Measurements from ENCODE around the gene ZNF497.

Gene ZNF497

GRCh38 chr19:58388175-58388526 lies 25.6 kb upstream of the ZNF497 start:
- peak overlapping the region in 1 of 2 experiments; percentile 69 for H3K4me3 ChIP-seq (ENCODE audit: low read depth in 1 of 2, low read length in 1 of 2)
- no peak for TF ChIP-seq CTCF (IDR thresholded peaks at IDR 0.05)
- H3K27ac ChIP-seq = no peak overlapping the region
- H3K9me3 ChIP-seq = no peaks in the 10 kb centered on the region
- H3K36me3 ChIP-seq = peaks cover 6% of the 10 kb centered on the region
- peaks cover 20 to 21% of the 10 kb centered on the region in 2 experiments for H3K4me1 ChIP-seq (ENCODE audit: control insufficient read depth in 1 of 2, insufficient read depth in 1 of 2, low read depth in 1 of 2, low read length in 1 of 2)
- no peaks in the 10 kb centered on the region for H3K27me3 ChIP-seq

- Histone ChIP-seq H3K36me3 (no peaks in the 10 kb centered on the region), H3K4me1 (ENCODE audit: control insufficient read depth in 1 of 2, insufficient read depth in 1 of 2, low read depth in 1 of 2, low read length in 1 of 2) (peaks cover 20 to 21% of the 10 kb centered on the region in 2 experiments)
- TF ChIP-seq CTCF (IDR thresholded peaks at IDR 0.05) = no peak
These were observed 25.0 kb upstream of the ZNF497 start for GRCh38 chr19:58387338-58388174.

GRCh38 chr19:58386576-58387337 lies 24.2 kb upstream of the ZNF497 start, which contains the start of gene RPS5:
Gene RPS5 (plus strand): TSS chr19:58387269. CDS start chr19:58388138, 869 bp downstream.
- no peaks in the 10 kb centered on the region for H3K9me3 ChIP-seq
- no peaks in the 10 kb centered on the region for H3K27me3 ChIP-seq
- peak within 1 kb of the TSS; percentile 69 to 88 for H3K4me3 ChIP-seq (ENCODE audit: low read depth in 1 of 2, low read length in 1 of 2)
- TF ChIP-seq CTCF (IDR thresholded peaks at IDR 0.05) = no peak
- H3K36me3 ChIP-seq = no peaks in the 10 kb centered on the region
- H3K4me1 ChIP-seq (ENCODE audit: control insufficient read depth in 1 of 2, insufficient read depth in 1 of 2, low read depth in 1 of 2, low read length in 1 of 2) = peaks cover 22 to 24% of the 10 kb centered on the region in 2 experiments
- H3K27ac ChIP-seq = peak within 1 kb of the TSS; percentile 78

More at GRCh38 chr19:58387338-58388174, 25.0 kb upstream of the ZNF497 start:
- Histone ChIP-seq H3K27ac (peak overlapping the region; percentile 78), H3K27me3 (no peaks in the 10 kb centered on the region), H3K4me3 (ENCODE audit: low read depth in 1 of 2, low read length in 1 of 2) (peak overlapping the region; percentile 69 to 88), H3K9me3 (no peaks in the 10 kb centered on the region)

DNA sequence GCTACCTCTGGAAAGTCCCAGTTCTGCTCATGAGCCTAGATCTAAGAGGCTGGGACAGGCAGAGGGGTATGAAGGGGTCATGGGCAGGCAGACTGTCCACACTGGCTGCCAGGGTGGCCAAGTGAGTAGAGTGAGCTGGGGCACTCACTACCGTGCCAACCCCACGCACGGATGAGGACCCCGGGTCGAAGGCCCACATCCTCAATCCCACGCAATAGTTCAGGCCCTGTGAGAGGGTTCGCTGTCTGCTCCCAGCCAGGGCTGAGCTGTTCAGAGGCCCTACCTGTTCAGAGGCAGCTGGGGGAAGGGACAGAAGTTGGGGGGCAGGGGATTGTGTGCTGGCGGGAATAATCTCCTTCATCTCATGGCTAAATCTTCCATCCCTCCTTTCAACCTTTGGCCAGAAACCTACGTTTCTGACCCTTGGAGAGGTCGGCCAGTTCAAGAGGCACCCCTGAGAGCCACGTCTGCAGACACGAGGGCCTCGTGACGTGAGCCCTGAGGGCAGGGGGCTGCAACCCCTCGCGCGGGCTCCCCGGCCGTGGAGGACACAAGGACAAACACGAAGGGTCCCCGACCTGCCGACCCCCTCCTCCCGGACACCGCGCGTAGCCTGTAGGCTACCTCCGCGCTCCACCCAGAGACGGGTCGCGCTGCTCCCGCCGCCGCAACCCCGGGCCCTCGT lies 23.5 kb upstream of the ZNF497 start:
- Histone ChIP-seq H3K27me3 (no peaks in the 10 kb centered on the region), H3K4me1 (ENCODE audit: control insufficient read depth in 1 of 2, insufficient read depth in 1 of 2, low read depth in 1 of 2, low read length in 1 of 2) (peaks cover 30 to 31% of the 10 kb centered on the region in 2 experiments), H3K36me3 (no peaks in the 10 kb centered on the region), H3K4me3 (ENCODE audit: low read depth in 1 of 2, low read length in 1 of 2) (peak overlapping the region; percentile 69 to 88), H3K9me3 (no peaks in the 10 kb centered on the region), H3K27ac (peak overlapping the region; percentile 78)
- TF ChIP-seq CTCF (IDR thresholded peaks at IDR 0.05) = no peak

- Histone ChIP-seq H3K4me1 (ENCODE audit: control insufficient read depth in 1 of 2, insufficient read depth in 1 of 2, low read depth in 1 of 2, low read length in 1 of 2) (peaks cover 32% of the 10 kb centered on the region in 2 experiments), H3K27ac (no peak overlapping the region)
These were observed 22.9 kb upstream of the ZNF497 start for GRCh38 chr19:58385313-58385890.

More at GRCh38 chr19:58385313-58385890, 22.9 kb upstream of the ZNF497 start:
- no peaks in the 10 kb centered on the region for H3K36me3 ChIP-seq
- H3K4me3 ChIP-seq (ENCODE audit: low read depth in 1 of 2, low read length in 1 of 2) = no peak overlapping the region
- no peaks in the 10 kb centered on the region for H3K27me3 ChIP-seq
- no peak for TF ChIP-seq CTCF (IDR thresholded peaks at IDR 0.05)
- no peaks in the 10 kb centered on the region for H3K9me3 ChIP-seq

All from neutrophil (primary cell).